Measurements from ENCODE around the gene ERI3.

ERI3 gene

GRCh38 chr1:44296086-44296485, 59.0 kb downstream of the ERI3 start:
- Histone ChIP-seq H3K4me2 (ENCODE audit: insufficient read depth, low read length) (no peak overlapping the region), H3K27ac (ENCODE audit: low read length) (no peak overlapping the region), H3K27me3 (ENCODE audit: insufficient read depth, low read length, poor library complexity) (no peaks in the 10 kb centered on the region), H3K79me2 (ENCODE audit: insufficient read depth, low read length) (no peaks in the 10 kb centered on the region), H2AFZ (ENCODE audit: low read depth, low read length) (no peak overlapping the region), H3K4me3 (ENCODE audit: low read depth in 1 of 2, low read length in 2 of 2) (no peak overlapping the region), H3K4me1 (ENCODE audit: insufficient read depth, low read length) (no peaks in the 10 kb centered on the region), H3K9me3 (ENCODE audit: insufficient read depth, low read length, severe bottlenecking) (no peaks in the 10 kb centered on the region), H4K20me1 (ENCODE audit: insufficient read depth, low read length) (peaks cover 2% of the 10 kb centered on the region; the same call in 1 of the 2 replicates), H3K9ac (ENCODE audit: low read depth, low read length) (no peak overlapping the region), H3K36me3 (ENCODE audit: insufficient read depth, low read length) (peaks cover 65% of the 10 kb centered on the region)
- no peak for TF ChIP-seq EZH2 (IDR thresholded peaks at IDR 0.05; ENCODE audit: borderline replicate concordance, low read depth, low read length, severe bottlenecking)
- no peak for TF ChIP-seq CTCF (IDR thresholded peaks at IDR 0.05; ENCODE audit: borderline replicate concordance, extremely low read depth, low read length, poor library complexity, severe bottlenecking)
- ATAC-seq (ENCODE audit: insufficient read depth, low read depth): no peak
- DNase-seq: no peak

- no peak overlapping the region for H3K27ac ChIP-seq (ENCODE audit: low read length)
- H2AFZ ChIP-seq (ENCODE audit: low read depth, low read length): no peak overlapping the region
- ATAC-seq (ENCODE audit: insufficient read depth, low read depth): no peak
- TF ChIP-seq EZH2 (IDR thresholded peaks at IDR 0.05; ENCODE audit: borderline replicate concordance, low read depth, low read length, severe bottlenecking): no peak
- no peak for TF ChIP-seq CTCF (IDR thresholded peaks at IDR 0.05; ENCODE audit: borderline replicate concordance, extremely low read depth, low read length, poor library complexity, severe bottlenecking)
- H3K4me1 ChIP-seq (ENCODE audit: insufficient read depth, low read length): no peaks in the 10 kb centered on the region
- H3K79me2 ChIP-seq (ENCODE audit: insufficient read depth, low read length): no peaks in the 10 kb centered on the region
- H3K4me2 ChIP-seq (ENCODE audit: insufficient read depth, low read length): no peak overlapping the region
- peaks cover 69% of the 10 kb centered on the region for H3K36me3 ChIP-seq (ENCODE audit: insufficient read depth, low read length)
- no peak overlapping the region for H3K4me3 ChIP-seq (ENCODE audit: low read depth in 1 of 2, low read length in 2 of 2)
- no peak overlapping the region for H3K9ac ChIP-seq (ENCODE audit: low read depth, low read length)
- H4K20me1 ChIP-seq (ENCODE audit: insufficient read depth, low read length): peaks cover 7% of the 10 kb centered on the region; the same call in 1 of the 2 replicates
- no peaks in the 10 kb centered on the region for H3K9me3 ChIP-seq (ENCODE audit: insufficient read depth, low read length, severe bottlenecking)
- H3K27me3 ChIP-seq (ENCODE audit: insufficient read depth, low read length, poor library complexity): no peaks in the 10 kb centered on the region
- DNase-seq: no peak
These were observed 60.5 kb downstream of the ERI3 start for GRCh38 chr1:44294588-44295007.

GRCh38 chr1:44293761-44294315, 61.2 kb downstream of the ERI3 start:
- Histone ChIP-seq H4K20me1 (ENCODE audit: insufficient read depth, low read length) (peaks cover 7% of the 10 kb centered on the region; the same call in 1 of the 2 replicates), H3K9ac (ENCODE audit: low read depth, low read length) (no peak overlapping the region), H2AFZ (ENCODE audit: low read depth, low read length) (no peak overlapping the region), H3K4me2 (ENCODE audit: insufficient read depth, low read length) (no peak overlapping the region), H3K4me3 (ENCODE audit: low read depth in 1 of 2, low read length in 2 of 2) (no peak overlapping the region), H3K27me3 (ENCODE audit: insufficient read depth, low read length, poor library complexity) (no peaks in the 10 kb centered on the region), H3K79me2 (ENCODE audit: insufficient read depth, low read length) (no peaks in the 10 kb centered on the region), H3K27ac (ENCODE audit: low read length) (no peak overlapping the region), H3K9me3 (ENCODE audit: insufficient read depth, low read length, severe bottlenecking) (no peaks in the 10 kb centered on the region), H3K36me3 (ENCODE audit: insufficient read depth, low read length) (peaks cover 69% of the 10 kb centered on the region), H3K4me1 (ENCODE audit: insufficient read depth, low read length) (no peaks in the 10 kb centered on the region)
- DNase-seq (no peak), ATAC-seq (ENCODE audit: insufficient read depth, low read depth) (no peak)
- TF ChIP-seq EZH2 (IDR thresholded peaks at IDR 0.05; ENCODE audit: borderline replicate concordance, low read depth, low read length, severe bottlenecking) (no peak), CTCF (IDR thresholded peaks at IDR 0.05; ENCODE audit: borderline replicate concordance, extremely low read depth, low read length, poor library complexity, severe bottlenecking) (no peak)

Data from DND-41 (cell line).